ENCODE measurements around the gene TMEM30B. TPM values are rescaled to one million over a fixed set of nuclear protein-coding genes. Genes with fewer than 3 reads are reported as not detected.
A peak's percentile ranks its signal among the peaks of the same experiment; 100 is the strongest.

The TMEM30B gene
- total and polyA plus RNA-seq, 2 of the 8 experiments (the other 6 are each of a cell fraction or from before 2014, with no cell fraction given), result 11.2 to 18.7 TPM

GRCh38 chr14:61254808-61255526 lies 26.2 kb downstream of the TMEM30B start (continued):
- no peak for TF ChIP-seq NRF1 (IDR thresholded peaks at IDR 0.05; ENCODE audit: low read depth, low read length)
- 0 out of 4 replicates have a peak, but pooled peaks have one; percentile 20 to 56 for TF ChIP-seq HDAC2 (IDR thresholded peaks at IDR 0.05; ENCODE audit: borderline replicate concordance in 1 of 2, low read depth in 2 of 2, low read length in 2 of 2)
- TF ChIP-seq RXRA (IDR thresholded peaks at IDR 0.05; ENCODE audit: insufficient read depth, low read depth, low read length), result no peak
- TF ChIP-seq CTCF (IDR thresholded peaks at IDR 0.05; ENCODE audit: control extremely low read depth in 1 of 3, insufficient read depth in 1 of 3, low read depth in 1 of 3, low read length in 3 of 3), result peak in 1 of 3 experiments; percentile 27; a peak in 1 of 4 replicates
- no peak for TF ChIP-seq SP2 (IDR thresholded peaks at IDR 0.05; ENCODE audit: low read length)
- TF ChIP-seq CHD1 (IDR thresholded peaks at IDR 0.05; ENCODE audit: low read depth, low read length), result no peak
- no peak for TF ChIP-seq TAF7 (optimal IDR thresholded peaks at IDR 0.05; ENCODE audit: borderline replicate concordance, low read depth, low read length)
- no peak for TF ChIP-seq SIRT6 (IDR thresholded peaks at IDR 0.05; ENCODE audit: low read length)
- no peak for TF ChIP-seq CREB1 (IDR thresholded peaks at IDR 0.05)
- TF ChIP-seq GABPA (IDR thresholded peaks at IDR 0.05; ENCODE audit: borderline replicate concordance, insufficient read depth, low read length), result no peak
- no peak for TF ChIP-seq EGR1 (IDR thresholded peaks at IDR 0.05; ENCODE audit: borderline replicate concordance, low read depth, low read length)
- no peak for TF ChIP-seq BCL11A (IDR thresholded peaks at IDR 0.05; ENCODE audit: low read depth in 2 of 2, low read length in 2 of 2)
- TF ChIP-seq RFX5 (IDR thresholded peaks at IDR 0.05; ENCODE audit: borderline replicate concordance, low read depth, low read length), result no peak
- no peak for TF ChIP-seq FOSL1 (IDR thresholded peaks at IDR 0.05; ENCODE audit: insufficient read depth, low read depth, low read length)
- no peak for TF ChIP-seq BACH1 (IDR thresholded peaks at IDR 0.05; ENCODE audit: low read length)
- TF ChIP-seq RBBP5 (IDR thresholded peaks at IDR 0.05; ENCODE audit: borderline replicate concordance, low read depth, low read length), result no peak
- TF ChIP-seq TBP (IDR thresholded peaks at IDR 0.05; ENCODE audit: low read depth, low read length), result no peak
- TF ChIP-seq MAFK (IDR thresholded peaks at IDR 0.05; ENCODE audit: low read depth, low read length), result no peak
- no peak for TF ChIP-seq KDM4A (IDR thresholded peaks at IDR 0.05; ENCODE audit: low read depth, low read length, severe bottlenecking)
- TF ChIP-seq ZNF274 (IDR thresholded peaks at IDR 0.05; ENCODE audit: borderline replicate concordance, extremely low read depth, low read length), result no peak
- TF ChIP-seq RNF2 (IDR thresholded peaks at IDR 0.05; ENCODE audit: borderline replicate concordance, low read depth, low read length, missing control alignments, poor library complexity, severe bottlenecking), result no peak
- TF ChIP-seq MAX (IDR thresholded peaks at IDR 0.05), result no peak

All from H1 (cell line).